HEK293 (cell line): ENCODE data around the gene SMIM41.

Experiments used
- MYNN ChIP-seq: fragments of 450-650 bp; formaldehyde crosslinking; IDR thresholded peaks from 2 replicates; pipeline ENCODE4 v1.5.1; 2016; ENCODE audit warnings: missing biosample characterization, missing genetic modification characterization, borderline replicate concordance
- SCRT2 ChIP-seq: fragments of 450-650 bp; formaldehyde crosslinking; IDR thresholded peaks from 2 replicates; pipeline ENCODE4 v1.5.1; 2016; ENCODE audit warnings: missing biosample characterization, missing genetic modification characterization
- YY1 ChIP-seq: fragments of 450-650 bp; formaldehyde crosslinking; IDR thresholded peaks from 2 replicates; pipeline ENCODE4 v1.5.1; 2018; ENCODE audit warnings: missing biosample characterization, missing genetic modification characterization
- ZBTB48 ChIP-seq: fragments of 450-650 bp; formaldehyde crosslinking; IDR thresholded peaks from 2 replicates; pipeline ENCODE4 v1.5.1; 2016; ENCODE audit warnings: missing biosample characterization, missing genetic modification characterization
- ZBTB7A ChIP-seq: fragments of 450-650 bp; formaldehyde crosslinking; IDR thresholded peaks from 2 replicates; pipeline ENCODE4 v1.5.1; 2016; ENCODE audit warnings: low read depth, missing biosample characterization, missing genetic modification characterization
- ZIC2 ChIP-seq: fragments of 450-650 bp; formaldehyde crosslinking; IDR thresholded peaks from 2 replicates; pipeline ENCODE4 v1.5.1; 2016; ENCODE audit warnings: missing biosample characterization, missing genetic modification characterization
- ZNF184 ChIP-seq: fragments of 450-650 bp; IDR thresholded peaks from 2 replicates; pipeline ENCODE4 v1.5.1; 2018; ENCODE audit warnings: missing biosample characterization, mild to moderate bottlenecking, missing genetic modification characterization
- ZNF394 ChIP-seq: fragments of 450-650 bp; formaldehyde crosslinking; IDR thresholded peaks from 2 replicates; pipeline ENCODE4 v1.5.1; 2016; ENCODE audit warnings: missing biosample characterization, missing genetic modification characterization, mild to moderate bottlenecking, moderate library complexity, borderline replicate concordance
- ZNF530 ChIP-seq: fragments of 450-650 bp; formaldehyde crosslinking; IDR thresholded peaks from 2 replicates; pipeline ENCODE4 v1.5.1; 2016; ENCODE audit warnings: low read depth, missing biosample characterization, missing genetic modification characterization
- ZNF670 ChIP-seq: fragments of 450-650 bp; formaldehyde crosslinking; IDR thresholded peaks from 2 replicates; pipeline ENCODE4 v1.5.1; 2016; ENCODE audit warnings: missing biosample characterization, missing genetic modification characterization, low read depth
- TF ChIP-seq, protein P1 (sequence below): fragments of 450-650 bp; formaldehyde crosslinking; IDR thresholded peaks from 2 replicates; pipeline ENCODE4 v1.5.1; 2016; ENCODE audit warnings: missing biosample characterization, missing genetic modification characterization
- TF ChIP-seq, protein P2 (sequence below): fragments of 450-650 bp; formaldehyde crosslinking; IDR thresholded peaks from 2 replicates; pipeline ENCODE4 v1.5.1; 2016; ENCODE audit warnings: missing biosample characterization, missing genetic modification characterization

DNA sequence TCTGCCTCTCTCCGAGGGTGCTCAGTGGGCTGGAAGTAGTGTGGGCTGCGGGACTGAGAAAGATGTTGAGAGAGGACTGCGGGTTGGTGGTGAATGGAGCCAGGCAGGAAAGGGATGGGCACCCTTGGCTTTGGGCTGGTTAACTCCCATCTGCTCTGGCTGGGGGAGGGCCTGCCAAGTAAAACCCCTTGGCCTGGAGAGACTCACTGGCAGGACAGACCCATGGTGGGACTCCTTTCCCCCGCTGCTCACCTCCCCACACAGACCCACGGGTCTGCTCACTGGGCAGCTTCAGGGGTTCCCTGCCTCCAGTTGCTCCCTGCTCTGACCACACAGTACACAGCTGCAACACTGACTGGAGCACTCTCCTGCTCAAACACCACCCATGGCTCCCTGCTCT, 58.2 kb downstream of the SMIM41 start:
- TF ChIP-seq, protein P1, sequence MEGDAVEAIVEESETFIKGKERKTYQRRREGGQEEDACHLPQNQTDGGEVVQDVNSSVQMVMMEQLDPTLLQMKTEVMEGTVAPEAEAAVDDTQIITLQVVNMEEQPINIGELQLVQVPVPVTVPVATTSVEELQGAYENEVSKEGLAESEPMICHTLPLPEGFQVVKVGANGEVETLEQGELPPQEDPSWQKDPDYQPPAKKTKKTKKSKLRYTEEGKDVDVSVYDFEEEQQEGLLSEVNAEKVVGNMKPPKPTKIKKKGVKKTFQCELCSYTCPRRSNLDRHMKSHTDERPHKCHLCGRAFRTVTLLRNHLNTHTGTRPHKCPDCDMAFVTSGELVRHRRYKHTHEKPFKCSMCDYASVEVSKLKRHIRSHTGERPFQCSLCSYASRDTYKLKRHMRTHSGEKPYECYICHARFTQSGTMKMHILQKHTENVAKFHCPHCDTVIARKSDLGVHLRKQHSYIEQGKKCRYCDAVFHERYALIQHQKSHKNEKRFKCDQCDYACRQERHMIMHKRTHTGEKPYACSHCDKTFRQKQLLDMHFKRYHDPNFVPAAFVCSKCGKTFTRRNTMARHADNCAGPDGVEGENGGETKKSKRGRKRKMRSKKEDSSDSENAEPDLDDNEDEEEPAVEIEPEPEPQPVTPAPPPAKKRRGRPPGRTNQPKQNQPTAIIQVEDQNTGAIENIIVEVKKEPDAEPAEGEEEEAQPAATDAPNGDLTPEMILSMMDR (tag by site-specific recombination), result no peak
- TF ChIP-seq, protein P2, sequence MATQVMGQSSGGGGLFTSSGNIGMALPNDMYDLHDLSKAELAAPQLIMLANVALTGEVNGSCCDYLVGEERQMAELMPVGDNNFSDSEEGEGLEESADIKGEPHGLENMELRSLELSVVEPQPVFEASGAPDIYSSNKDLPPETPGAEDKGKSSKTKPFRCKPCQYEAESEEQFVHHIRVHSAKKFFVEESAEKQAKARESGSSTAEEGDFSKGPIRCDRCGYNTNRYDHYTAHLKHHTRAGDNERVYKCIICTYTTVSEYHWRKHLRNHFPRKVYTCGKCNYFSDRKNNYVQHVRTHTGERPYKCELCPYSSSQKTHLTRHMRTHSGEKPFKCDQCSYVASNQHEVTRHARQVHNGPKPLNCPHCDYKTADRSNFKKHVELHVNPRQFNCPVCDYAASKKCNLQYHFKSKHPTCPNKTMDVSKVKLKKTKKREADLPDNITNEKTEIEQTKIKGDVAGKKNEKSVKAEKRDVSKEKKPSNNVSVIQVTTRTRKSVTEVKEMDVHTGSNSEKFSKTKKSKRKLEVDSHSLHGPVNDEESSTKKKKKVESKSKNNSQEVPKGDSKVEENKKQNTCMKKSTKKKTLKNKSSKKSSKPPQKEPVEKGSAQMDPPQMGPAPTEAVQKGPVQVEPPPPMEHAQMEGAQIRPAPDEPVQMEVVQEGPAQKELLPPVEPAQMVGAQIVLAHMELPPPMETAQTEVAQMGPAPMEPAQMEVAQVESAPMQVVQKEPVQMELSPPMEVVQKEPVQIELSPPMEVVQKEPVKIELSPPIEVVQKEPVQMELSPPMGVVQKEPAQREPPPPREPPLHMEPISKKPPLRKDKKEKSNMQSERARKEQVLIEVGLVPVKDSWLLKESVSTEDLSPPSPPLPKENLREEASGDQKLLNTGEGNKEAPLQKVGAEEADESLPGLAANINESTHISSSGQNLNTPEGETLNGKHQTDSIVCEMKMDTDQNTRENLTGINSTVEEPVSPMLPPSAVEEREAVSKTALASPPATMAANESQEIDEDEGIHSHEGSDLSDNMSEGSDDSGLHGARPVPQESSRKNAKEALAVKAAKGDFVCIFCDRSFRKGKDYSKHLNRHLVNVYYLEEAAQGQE (tag by site-specific recombination), result no peak
- TF ChIP-seq MYNN (tag by site-specific recombination) (no peak), ZIC2 (tag by site-specific recombination) (no peak), ZNF394 (tag by site-specific recombination) (no peak), ZNF184 (tag by site-specific recombination) (no peak), SCRT2 (no peak), ZBTB7A (no peak), ZNF670 (no peak), ZNF530 (tag by site-specific recombination) (no peak), YY1 (tag by site-specific recombination) (no peak), ZBTB48 (tag by site-specific recombination) (no peak)
